T-helper 2 cell treated with Interferon-gamma antibody and Interleukin-4, amounts not matched to agents 5 μg/mL and 100 μg/mL, for 36 hours (primary cell): Measurements from ENCODE around the gene LRRC25.
"Not testable (repeated sequence)": the region's sequence is repeated elsewhere in the genome, so short reads cannot be mapped to it uniquely, and the experiment has no call there.

Experiments used
- DNase-seq: peaks from one replicate; pipeline ENCODE4 v3.0.0; 2021; ENCODE audit warnings: low spot score
- H3K27ac Mint-ChIP-seq: one replicate; pipeline ENCODE4 v1.8.0; 2021; ENCODE audit warnings: mild to moderate bottlenecking, mixed read lengths
- H3K27me3 Mint-ChIP-seq: one replicate; pipeline ENCODE4 v1.8.0; 2021; ENCODE audit warnings: low read depth, mixed read lengths
- H3K36me3 Mint-ChIP-seq: one replicate; pipeline ENCODE4 v1.8.0; 2021; ENCODE audit warnings: low read depth, mixed read lengths
- H3K4me1 Mint-ChIP-seq: one replicate; pipeline ENCODE4 v1.8.0; 2021; ENCODE audit warnings: low read depth, mixed read lengths
- H3K4me3 Mint-ChIP-seq: one replicate; pipeline ENCODE4 v1.8.0; 2022; ENCODE audit warnings: mild to moderate bottlenecking, moderate library complexity, mixed read lengths
- H3K9me3 Mint-ChIP-seq: one replicate; pipeline ENCODE4 v1.8.0; 2021; ENCODE audit warnings: mixed read lengths

LRRC25 gene

DNA sequence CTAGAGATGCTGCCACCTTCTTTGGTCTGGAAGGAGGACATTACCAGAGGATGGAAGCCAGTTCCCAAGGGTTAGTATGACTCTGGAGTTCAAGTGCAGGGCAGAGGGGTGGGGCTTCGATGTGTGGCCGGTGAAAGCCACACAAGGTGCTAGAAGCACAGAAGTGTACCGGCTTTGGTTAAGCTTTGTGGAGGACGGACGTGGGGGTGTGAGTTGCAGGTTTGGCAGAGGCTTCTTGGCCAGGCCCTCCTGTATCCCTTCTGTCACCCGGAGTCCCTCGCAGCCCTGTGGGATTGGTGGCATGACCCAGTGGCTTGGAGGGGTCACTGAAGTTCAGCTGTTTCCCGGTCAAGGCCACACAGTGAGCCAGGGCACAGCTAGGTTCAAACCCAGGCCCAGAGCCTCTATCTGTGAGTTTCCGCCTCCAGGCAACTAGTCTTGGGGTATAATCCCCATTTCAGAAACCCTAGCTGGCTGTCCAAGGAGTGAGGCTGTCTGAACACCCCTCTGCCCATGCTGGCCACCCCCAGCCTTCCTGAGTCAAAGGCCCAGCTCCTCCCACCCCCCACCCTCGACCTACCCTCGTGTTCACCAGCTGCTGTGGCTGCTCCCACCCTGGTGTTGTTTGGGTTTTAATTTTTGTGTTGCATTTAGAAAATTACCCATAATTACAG lies 17.2 kb upstream of the LRRC25 start:
- peak overlapping the region; percentile 82 for H3K27ac Mint-ChIP-seq
- no peak for DNase-seq
- H3K4me1 Mint-ChIP-seq, result peaks cover 43% of the 10 kb centered on the region
- H3K36me3 Mint-ChIP-seq, result no peaks in the 10 kb centered on the region
- H3K4me3 Mint-ChIP-seq, result peak overlapping the region; percentile 36
- no peaks in the 10 kb centered on the region for H3K9me3 Mint-ChIP-seq
- no peaks in the 10 kb centered on the region for H3K27me3 Mint-ChIP-seq

- H3K4me3 Mint-ChIP-seq, result no peak overlapping the region
- no peak overlapping the region for H3K27ac Mint-ChIP-seq
- peaks cover 31% of the 10 kb centered on the region for H3K4me1 Mint-ChIP-seq
- no peak for DNase-seq
- no peaks in the 10 kb centered on the region for H3K36me3 Mint-ChIP-seq
- no peaks in the 10 kb centered on the region for H3K27me3 Mint-ChIP-seq
- no peaks in the 10 kb centered on the region for H3K9me3 Mint-ChIP-seq
Observed at GRCh38 chr19:18412610-18413239, 15.3 kb upstream of the LRRC25 start.

DNA sequence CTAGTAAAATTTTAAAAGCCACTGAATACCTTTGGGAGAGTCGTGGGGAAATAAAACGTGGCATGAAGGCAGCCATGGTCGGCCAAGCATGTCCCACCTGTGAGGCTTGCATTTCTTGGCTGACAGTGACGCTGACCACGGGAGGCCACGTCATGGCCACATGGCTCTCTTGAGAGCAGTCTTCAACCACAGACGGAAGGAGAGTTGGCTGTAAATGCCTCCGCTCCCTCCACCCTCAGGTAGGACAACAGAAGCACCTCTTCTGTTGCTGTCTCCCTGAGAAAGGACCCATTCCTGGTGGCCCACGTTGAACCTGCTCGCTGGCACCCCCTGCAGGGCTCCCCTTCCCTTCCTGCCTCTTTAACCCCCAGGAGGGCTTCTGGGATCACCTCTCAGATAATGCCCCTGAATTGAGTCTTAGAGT lies 10.6 kb upstream of the LRRC25 start:
- peaks cover 3% of the 10 kb centered on the region for H3K4me1 Mint-ChIP-seq
- H3K4me3 Mint-ChIP-seq, result no peak overlapping the region
- H3K36me3 Mint-ChIP-seq, result no peaks in the 10 kb centered on the region
- H3K27me3 Mint-ChIP-seq, result no peaks in the 10 kb centered on the region
- H3K9me3 Mint-ChIP-seq, result no peaks in the 10 kb centered on the region
- no peak for DNase-seq
- no peak overlapping the region for H3K27ac Mint-ChIP-seq

DNA sequence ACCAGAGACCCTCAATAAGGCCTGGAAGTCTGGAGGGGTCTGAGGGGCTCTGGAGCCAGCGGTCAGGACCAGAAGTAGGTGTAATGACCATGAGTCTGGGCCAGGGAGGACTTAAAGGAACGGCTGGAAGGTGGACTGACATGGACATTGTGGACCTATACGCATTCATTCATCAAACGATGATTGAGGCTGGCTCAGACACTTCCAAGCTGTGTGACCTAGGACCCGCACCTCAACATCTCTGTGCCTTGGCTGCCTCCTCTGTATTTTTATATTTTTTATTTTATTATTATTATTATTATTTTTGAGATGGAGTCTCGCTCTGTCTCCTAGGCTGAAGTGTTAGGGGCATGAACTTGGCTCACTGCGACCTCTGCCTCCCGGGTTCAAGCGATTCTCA lies 9.3 kb upstream of the LRRC25 start:
- Mint-ChIP-seq H3K27ac (no peak overlapping the region), H3K4me3 (no peak overlapping the region), H3K9me3 (no peaks in the 10 kb centered on the region), H3K27me3 (no peaks in the 10 kb centered on the region), H3K36me3 (no peaks in the 10 kb centered on the region), H3K4me1 (peaks cover 4% of the 10 kb centered on the region)
- DNase-seq, result no peak

GRCh38 chr19:18405754-18406153 lies 8.3 kb upstream of the LRRC25 start:
- not testable (repeated sequence) for H3K27ac Mint-ChIP-seq, H3K36me3 Mint-ChIP-seq, H3K27me3 Mint-ChIP-seq, DNase-seq, H3K9me3 Mint-ChIP-seq, H3K4me3 Mint-ChIP-seq
- H3K4me1 Mint-ChIP-seq, result peaks cover 10% of the 10 kb centered on the region

- H3K9me3 Mint-ChIP-seq, H3K36me3 Mint-ChIP-seq, DNase-seq, H3K4me3 Mint-ChIP-seq, H3K27me3 Mint-ChIP-seq: not testable (repeated sequence)
- Mint-ChIP-seq H3K4me1 (peaks cover 10% of the 10 kb centered on the region), H3K27ac (peak overlapping the region; percentile 4)
Observed at GRCh38 chr19:18402455-18403248, 5.2 kb upstream of the LRRC25 start.

DNA sequence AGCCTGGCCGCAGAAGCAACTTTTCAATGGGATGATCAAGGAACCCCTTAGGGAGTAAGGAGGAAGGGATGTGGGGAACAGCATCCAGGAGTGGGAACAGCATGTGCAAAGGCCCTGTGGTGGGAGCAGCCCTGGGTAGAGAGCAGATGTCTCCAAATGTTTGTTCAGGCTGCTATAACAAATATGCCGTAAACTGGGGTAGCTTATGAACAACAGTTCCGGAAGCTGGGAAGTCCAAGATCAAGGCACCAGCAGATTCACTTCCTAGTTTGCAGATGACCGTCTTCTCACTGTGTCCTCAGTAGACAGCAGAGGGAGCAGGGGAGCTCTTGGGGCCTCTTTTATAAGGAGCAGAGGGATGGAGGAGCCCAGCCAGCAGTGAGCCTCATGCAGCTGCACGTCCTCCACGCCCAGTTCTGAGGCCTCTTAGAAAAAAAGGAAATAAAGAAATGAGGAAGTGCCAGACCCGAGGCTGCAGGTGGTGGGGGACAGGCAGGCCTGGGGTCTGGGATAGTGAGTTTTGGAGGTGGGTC lies 4.2 kb upstream of the LRRC25 start:
- Mint-ChIP-seq H3K4me3 (no peak overlapping the region), H3K9me3 (no peaks in the 10 kb centered on the region), H3K27me3 (peaks cover 11% of the 10 kb centered on the region), H3K27ac (no peak overlapping the region), H3K4me1 (peaks cover 12% of the 10 kb centered on the region), H3K36me3 (no peaks in the 10 kb centered on the region)
- DNase-seq, result no peak

- Mint-ChIP-seq H3K27me3 (peaks cover 15% of the 10 kb centered on the region), H3K4me3 (no peak overlapping the region), H3K9me3 (no peaks in the 10 kb centered on the region), H3K27ac (no peak overlapping the region), H3K4me1 (peaks cover 12% of the 10 kb centered on the region), H3K36me3 (no peaks in the 10 kb centered on the region)
- DNase-seq, result no peak
Observed at GRCh38 chr19:18399008-18399407, 1.6 kb upstream of the LRRC25 start.

- Mint-ChIP-seq H3K4me1 (peaks cover 10% of the 10 kb centered on the region), H3K4me3 (no peak overlapping the region), H3K36me3 (no peaks in the 10 kb centered on the region), H3K9me3 (no peaks in the 10 kb centered on the region), H3K27me3 (peaks cover 25% of the 10 kb centered on the region), H3K27ac (no peak overlapping the region)
- no peak for DNase-seq
Observed at GRCh38 chr19:18396471-18397241, 766 bp downstream of the LRRC25 start.

- Mint-ChIP-seq H3K27me3 (peaks cover 47% of the 10 kb centered on the region), H3K4me3 (no peak overlapping the region), H3K9me3 (no peaks in the 10 kb centered on the region), H3K36me3 (no peaks in the 10 kb centered on the region), H3K27ac (no peak overlapping the region), H3K4me1 (peaks cover 3% of the 10 kb centered on the region)
- DNase-seq, result no peak
Observed at GRCh38 chr19:18393836-18394235, 3.6 kb downstream of the LRRC25 start.

GRCh38 chr19:18392926-18393325 lies 4.5 kb downstream of the LRRC25 start:
- DNase-seq, result no peak
- Mint-ChIP-seq H3K4me3 (no peak overlapping the region), H3K27ac (no peak overlapping the region), H3K36me3 (no peaks in the 10 kb centered on the region), H3K9me3 (no peaks in the 10 kb centered on the region), H3K4me1 (peaks cover 6% of the 10 kb centered on the region), H3K27me3 (peaks cover 48% of the 10 kb centered on the region)

DNA sequence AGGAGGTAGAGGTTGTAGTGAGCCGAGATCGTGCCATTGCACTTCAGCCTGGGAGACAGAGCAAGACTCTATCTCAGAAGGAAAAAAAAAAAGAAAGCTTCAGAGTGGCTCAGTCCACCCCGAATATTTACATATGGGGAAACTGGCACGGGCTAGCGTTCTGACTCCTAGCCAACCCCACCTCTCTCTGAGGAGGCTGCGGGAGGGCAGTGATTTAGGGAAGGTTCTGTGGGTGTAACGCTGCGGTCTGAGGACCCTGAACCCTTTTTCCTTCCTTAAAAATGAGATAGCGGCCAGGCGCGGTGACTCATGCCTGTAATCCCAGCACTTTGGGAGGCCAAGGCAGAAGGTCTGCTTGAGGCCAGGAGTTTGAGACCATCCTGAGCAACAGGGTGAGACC lies 5.0 kb downstream of the LRRC25 start:
- Mint-ChIP-seq H3K27ac (no peak overlapping the region), H3K27me3 (peaks cover 48% of the 10 kb centered on the region), H3K9me3 (no peaks in the 10 kb centered on the region), H3K4me3 (no peak overlapping the region), H3K36me3 (no peaks in the 10 kb centered on the region), H3K4me1 (peaks cover 4% of the 10 kb centered on the region)
- no peak for DNase-seq

GRCh38 chr19:18391509-18392075 lies 5.8 kb downstream of the LRRC25 start:
- H3K27me3 Mint-ChIP-seq, result peaks cover 54% of the 10 kb centered on the region

More at GRCh38 chr19:18391509-18392075, 5.8 kb downstream of the LRRC25 start:
- Mint-ChIP-seq H3K4me1 (peaks cover 4% of the 10 kb centered on the region), H3K36me3 (no peaks in the 10 kb centered on the region), H3K27ac (no peak overlapping the region), H3K4me3 (no peak overlapping the region), H3K9me3 (no peaks in the 10 kb centered on the region)
- DNase-seq, result no peak
